Epithelial cell of proximal tubule (primary cell): Measurements from ENCODE around the gene TNIK. TPM values are rescaled to one million over a fixed set of nuclear protein-coding genes. Genes with fewer than 3 reads are reported as not detected.
"Not testable (repeated sequence)": the region's sequence is repeated elsewhere in the genome, so short reads cannot be mapped to it uniquely, and the experiment has no call there.

Source experiments
- DNase-seq: peaks from one replicate; pipeline ENCODE4 v3.0.0-alpha.2; 2011; ENCODE audit warnings: low read depth
- H3K4me3 ChIP-seq: 2 replicates; pipeline ENCODE4 v1.5.1; 2011; ENCODE audit warnings: low read depth, mild to moderate bottlenecking, low read length
- CTCF ChIP-seq: conservative IDR thresholded peaks from 2 replicates; pipeline ENCODE4 v1.5.1; 2012; ENCODE audit warnings: low read depth, mild to moderate bottlenecking, low read length
- total RNA-seq: library from RNA; depleted of rRNA; stranded (reverse); fragments of >200 nt; gene quantifications from 2 replicates; pipeline ENCODE4 v1.2.3, GENCODE V29; 2015

Gene TNIK
- total RNA-seq, 1 donor from 2014 or later, result 11.8 TPM

GRCh38 chr3:171312741-171313140, 147.5 kb downstream of the TNIK start:
- no peak overlapping the region for H3K4me3 ChIP-seq
- no peak for DNase-seq
- no peak for TF ChIP-seq CTCF

- no peak for TF ChIP-seq CTCF
- H3K4me3 ChIP-seq, result no peak overlapping the region
- no peak for DNase-seq
Measured at GRCh38 chr3:171311784-171312183, 148.4 kb downstream of the TNIK start.

DNA sequence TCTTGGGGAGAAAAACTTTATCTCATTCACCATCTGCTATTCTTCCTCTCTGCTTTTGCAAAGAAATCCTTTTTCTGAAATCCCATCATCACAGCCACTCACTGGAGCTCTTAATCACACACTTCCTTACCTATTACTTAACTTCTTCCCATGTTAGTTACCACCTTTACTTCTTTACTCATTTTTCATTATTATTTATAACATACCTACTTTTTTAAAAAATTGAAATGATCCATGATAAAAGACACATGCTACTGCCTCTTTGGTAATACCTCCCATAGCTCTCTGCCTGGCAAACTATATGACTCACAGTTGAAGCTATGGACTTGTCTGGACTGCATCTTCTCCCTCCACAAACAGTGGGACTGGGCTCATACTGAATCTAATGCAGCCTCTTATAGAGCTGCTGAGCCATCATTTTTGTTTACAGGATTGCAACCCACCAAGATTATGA, 150.3 kb downstream of the TNIK start:
- TF ChIP-seq CTCF, result no peak
- no peak overlapping the region for H3K4me3 ChIP-seq
- DNase-seq, result no peak

DNA sequence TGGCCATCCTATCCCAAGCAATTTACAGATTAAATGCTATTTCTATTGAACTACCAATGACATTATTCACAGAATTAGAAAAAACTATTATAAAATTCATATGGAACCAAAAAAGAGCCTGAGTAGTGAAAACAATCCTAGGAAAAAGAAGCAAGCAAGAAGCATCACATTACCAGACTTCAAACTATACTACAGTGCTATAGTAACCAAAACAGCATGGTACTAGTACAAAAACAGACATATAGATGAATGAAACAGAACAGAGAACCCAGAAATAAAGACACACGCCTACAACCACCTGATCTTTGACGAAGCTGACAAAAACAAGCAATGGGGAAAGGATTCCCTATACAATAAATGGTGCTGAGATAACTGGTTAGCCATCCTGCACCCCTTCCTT, 152.2 kb downstream of the TNIK start:
- no peak for DNase-seq
- TF ChIP-seq CTCF, result no peak
- no peak overlapping the region for H3K4me3 ChIP-seq

GRCh38 chr3:171307046-171307585, 153.1 kb downstream of the TNIK start:
- TF ChIP-seq CTCF, result no peak
- peak overlapping the region; percentile 1 for H3K4me3 ChIP-seq
- DNase-seq, result no peak

- no peak for TF ChIP-seq CTCF
- peak; percentile 90 for DNase-seq
- H3K4me3 ChIP-seq, result peak overlapping the region; percentile 1
Measured at GRCh38 chr3:171306631-171307030, 153.6 kb downstream of the TNIK start.

GRCh38 chr3:171305823-171306222, 154.4 kb downstream of the TNIK start:
- H3K4me3 ChIP-seq, DNase-seq: not testable (repeated sequence)

- H3K4me3 ChIP-seq, DNase-seq: not testable (repeated sequence)
Measured at GRCh38 chr3:171304498-171304897, 155.7 kb downstream of the TNIK start.

GRCh38 chr3:171304017-171304416, 156.2 kb downstream of the TNIK start:
- not testable (repeated sequence) for H3K4me3 ChIP-seq

More at GRCh38 chr3:171304017-171304416, 156.2 kb downstream of the TNIK start:
- DNase-seq, result not testable (repeated sequence)
